HCT116 (cell line): ENCODE measurements around the gene FHOD3. TPM values are rescaled to one million over a fixed set of nuclear protein-coding genes. Genes with fewer than 3 reads are reported as not detected.

Source experiments
- ATAC-seq: fragments of 200-7000 bp; cut with Tn5 transposase; 2 replicates; pipeline ENCODE4 v1.9.1; 2020; ENCODE audit warnings: mild to moderate bottlenecking, moderate library complexity
- BruUV-seq: library from RNA; stranded (reverse); fragments of 400-500 nt; replicated peaks from 2 replicates; lab custom pipeline; 2021; lab: Mats Ljungman, UMichigan
- CTCF ChIA-PET: fragments of 300-600 bp; sonication (Branson Sonifier 250); formaldehyde crosslinking; loops from one replicate; lab custom pipeline; 2021; ENCODE audit warnings: antibody characterized with exemption; lab: Charles Lee
- POLR2A ChIA-PET: fragments of 300-600, 350-600 bp; sonication (Branson Sonifier 250); formaldehyde crosslinking; loops from one replicate; lab custom pipeline; 2021; ENCODE audit warnings: antibody characterized with exemption; lab: Charles Lee
- RAD21 ChIA-PET, 2 experiments: fragments of 300-600 bp; sonication (Branson Sonifier 250); formaldehyde crosslinking; loops; one replicate each; lab custom pipeline; 2023; ENCODE audit warnings: low total read pairs in 2 of 2; ENCODE audit not compliant: uncharacterized antibody in 2 of 2, unreplicated experiment in 2 of 2, low non-redundant PET in 1 of 2; lab: Charles Lee
- DNase-seq: peaks from one replicate; pipeline ENCODE4 v3.0.0-alpha.2; 2010; ENCODE audit warnings: low read depth, low spot score
- H2AFZ ChIP-seq: fragments of 200-600 bp; shearing (Covaris generic), sonication (generic); 2 replicates; pipeline ENCODE4 v1.6.1; 2017; ENCODE audit warnings: low read depth, mixed run types, mixed read lengths, antibody characterized with exemption, low read length; ENCODE audit not compliant: poor library complexity, severe bottlenecking
- H3K27ac ChIP-seq: 2 replicates; pipeline ENCODE4 v1.5.1; 2012; ENCODE audit warnings: low read depth, low read length
- H3K27me3 ChIP-seq: fragments of 200-600 bp; sonication (generic); 2 replicates; pipeline ENCODE4 v1.6.1; 2016; ENCODE audit warnings: mixed run types, low read length, mixed read lengths; ENCODE audit not compliant: insufficient read depth
- H3K36me3 ChIP-seq, 2 experiments: fragments of 200-500 bp in 1 of 2; fragments of 200-600 bp in 1 of 2; sonication (Bioruptor generic) in 1 of 2; sonication (generic) in 1 of 2; 2 replicates each; pipeline versions ENCODE4 v1.5.1 to v1.6.1; 2014 to 2016; ENCODE audit warnings: low read length in 2 of 2, inconsistent platforms in 1 of 2, mixed read lengths in 1 of 2, mixed run types in 1 of 2; ENCODE audit not compliant: insufficient read depth in 2 of 2, control insufficient read depth in 1 of 2
- H3K4me1 ChIP-seq, 2 experiments: fragments of 200-600 bp in 1 of 2; sonication (generic) in 1 of 2; 2 replicates each; pipeline versions ENCODE4 v1.5.1 to v1.6.1; 2012 to 2017; ENCODE audit warnings: low read length in 2 of 2, inconsistent platforms in 1 of 2, mild to moderate bottlenecking in 1 of 2, mixed read lengths in 1 of 2, mixed run types in 1 of 2, moderate library complexity in 1 of 2; ENCODE audit not compliant: insufficient read depth in 2 of 2, control insufficient read depth in 1 of 2
- H3K4me2 ChIP-seq: fragments of 200-600 bp; sonication (generic); 2 replicates; pipeline ENCODE4 v1.6.1; 2017; ENCODE audit warnings: mixed run types, low read length, mixed read lengths
- H3K4me3 ChIP-seq, 2 experiments: fragments of 200-600 bp in 1 of 2; sonication (generic) in 1 of 2; replicated peaks in 1 of 2; 2 replicates each; pipeline ENCODE4 v1.5.1; 2011 to 2016; ENCODE audit warnings: low read length in 2 of 2, control low read depth in 1 of 2, low read depth in 1 of 2, mild to moderate bottlenecking in 1 of 2, mixed read lengths in 1 of 2, mixed run types in 1 of 2
- H3K79me2 ChIP-seq: fragments of 200-600 bp; sonication (generic); 2 replicates; pipeline ENCODE4 v1.6.1; 2017; ENCODE audit warnings: mild to moderate bottlenecking, mixed run types, low read length, moderate library complexity, mixed read lengths; ENCODE audit not compliant: insufficient read depth
- H3K9ac ChIP-seq: fragments of 200-600 bp; sonication (generic); 2 replicates; pipeline ENCODE4 v1.6.1; 2016; ENCODE audit warnings: low read length, mixed read lengths
- H3K9me2 ChIP-seq: fragments of 200-600 bp; sonication (generic), shearing (Covaris generic); 2 replicates; pipeline ENCODE4 v1.6.1; 2017; ENCODE audit warnings: mixed run types, mild to moderate bottlenecking, moderate library complexity; ENCODE audit not compliant: insufficient read depth
- H3K9me3 ChIP-seq, 2 experiments: fragments of 200-500 bp in 1 of 2; fragments of 200-600 bp in 1 of 2; sonication (Bioruptor generic) in 1 of 2; sonication (generic) in 1 of 2; 2 replicates each; pipeline ENCODE4 v1.6.1; 2014 to 2017; ENCODE audit warnings: low read length in 2 of 2, mixed read lengths in 2 of 2, inconsistent platforms in 1 of 2, low read depth in 1 of 2, mild to moderate bottlenecking in 1 of 2, mixed run types in 1 of 2, moderate library complexity in 1 of 2; ENCODE audit not compliant: control insufficient read depth in 1 of 2, insufficient read depth in 1 of 2
- H4K20me1 ChIP-seq: fragments of 200-600 bp; sonication (generic), shearing (Covaris generic); 2 replicates; pipeline ENCODE4 v1.6.1; 2017; ENCODE audit warnings: mixed run types, mild to moderate bottlenecking, moderate library complexity; ENCODE audit not compliant: insufficient read depth
- CBX3 ChIP-seq: IDR thresholded peaks from 2 replicates; pipeline ENCODE4 v1.6.1; 2012; ENCODE audit warnings: low read depth
- CEBPB ChIP-seq: IDR thresholded peaks from 2 replicates; pipeline ENCODE4 v1.6.1; 2012; ENCODE audit warnings: low read depth
- CTCF ChIP-seq, 3 experiments: fragments of 200-600 bp in 1 of 3; sonication (generic) in 1 of 3; IDR thresholded peaks in 2 of 3; conservative IDR thresholded peaks in 1 of 3; 2 replicates each; pipeline ENCODE4 v1.5.1; 2012 to 2017; ENCODE audit warnings: low read depth in 2 of 3, low read length in 2 of 3, antibody characterized with exemption in 1 of 3, borderline replicate concordance in 1 of 3, control low read depth in 1 of 3, mild to moderate bottlenecking in 1 of 3, mixed read lengths in 1 of 3, mixed run types in 1 of 3, moderate library complexity in 1 of 3; ENCODE audit not compliant: insufficient read depth in 1 of 3
- ELF1 ChIP-seq: IDR thresholded peaks from 2 replicates; pipeline ENCODE4 v1.6.1; 2012; ENCODE audit warnings: low read depth, borderline replicate concordance
- EZH2 ChIP-seq: fragments of 200-600 bp; sonication (generic); IDR thresholded peaks from 2 replicates; pipeline ENCODE4 v1.6.1; 2017; ENCODE audit warnings: antibody characterized with exemption, mixed run types
- POLR2A ChIP-seq: IDR thresholded peaks from 2 replicates; pipeline ENCODE4 v1.7.0; 2011; ENCODE audit warnings: borderline replicate concordance; ENCODE audit not compliant: insufficient read depth, insufficient read length; ENCODE audit errors: extremely low read depth
- POLR2AphosphoS5 ChIP-seq: IDR thresholded peaks from 2 replicates; pipeline ENCODE4 v1.6.1; 2011; ENCODE audit warnings: mild to moderate bottlenecking, low read depth, low read length, moderate library complexity
- RAD21 ChIP-seq: IDR thresholded peaks from 2 replicates; pipeline ENCODE4 v1.6.1; 2012; ENCODE audit warnings: low read depth, mild to moderate bottlenecking
- REST ChIP-seq: IDR thresholded peaks from 2 replicates; pipeline ENCODE4 v1.6.1; 2012; ENCODE audit warnings: low read depth
- SIN3A ChIP-seq: IDR thresholded peaks from 2 replicates; pipeline ENCODE4 v1.6.1; 2012; ENCODE audit warnings: low read depth
- SP1 ChIP-seq: IDR thresholded peaks from 2 replicates; pipeline ENCODE4 v1.6.1; 2012; ENCODE audit warnings: low read depth
- SRF ChIP-seq: IDR thresholded peaks from 2 replicates; pipeline ENCODE4 v1.6.1; 2012; ENCODE audit warnings: low read depth
- TCF7L2 ChIP-seq: IDR thresholded peaks from 2 replicates; pipeline ENCODE4 v1.7.0; 2011; ENCODE audit warnings: borderline replicate concordance, inconsistent platforms; ENCODE audit not compliant: insufficient read depth, insufficient read length; ENCODE audit errors: extremely low read depth
- ZBTB33 ChIP-seq: IDR thresholded peaks from 2 replicates; pipeline ENCODE4 v1.6.1; 2011; ENCODE audit warnings: mild to moderate bottlenecking, low read length, moderate library complexity; ENCODE audit not compliant: insufficient replicate concordance; ENCODE audit errors: extremely low read depth
- ZNF274 ChIP-seq: fragments of 200-500 bp; sonication (Bioruptor generic); IDR thresholded peaks from 2 replicates; pipeline ENCODE4 v1.6.1; 2014; ENCODE audit warnings: mild to moderate bottlenecking, low read depth, low read length, inconsistent platforms
- intact Hi-C: fragments of 100-400 bp; cut with micrococcal nuclease; formaldehyde crosslinking; loops from 2 replicates; pipeline ENCODE4 v1.10.0; 2022
- total RNA-seq: library from RNA; stranded (reverse); gene quantifications from one replicate; pipeline ENCODE4 v1.2.1, GENCODE V29; 2021; ENCODE audit not compliant: unreplicated experiment

FHOD3 gene
- total RNA-seq, 1 experiment from 2014 or later = 4.0 TPM

- POLR2A ChIA-PET = no interaction called here
These were observed 188.3 kb downstream of the FHOD3 start for GRCh38 chr18:36485772-36486171.

More at GRCh38 chr18:36485772-36486171, 188.3 kb downstream of the FHOD3 start:
- ChIA-PET RAD21 (no interaction called here), CTCF (no interaction called here)
- Histone ChIP-seq H4K20me1 (no peaks in the 10 kb centered on the region), H3K9ac (no peak overlapping the region), H3K4me2 (no peak overlapping the region), H3K4me3 (no peak overlapping the region), H2AFZ (no peak overlapping the region), H3K4me1 (no peaks in the 10 kb centered on the region)
- no peak for TF ChIP-seq CBX3
- no peak for TF ChIP-seq RAD21
- no peak for TF ChIP-seq REST
- TF ChIP-seq ZBTB33 = no peak
- no peak for TF ChIP-seq SRF
- TF ChIP-seq ELF1 = no peak
- TF ChIP-seq TCF7L2 = no peak
- TF ChIP-seq CTCF (IDR thresholded peaks at IDR 0.05 in 2 of 3, conservative IDR thresholded peaks at IDR 0.05 in 1 of 3; ENCODE audit: borderline replicate concordance in 1 of 3, insufficient read depth in 1 of 3, low read depth in 2 of 3, low read length in 2 of 3) = no peak
- TF ChIP-seq EZH2 = no peak
- TF ChIP-seq POLR2A = no peak
- no peak for TF ChIP-seq SP1
- no peak for TF ChIP-seq ZNF274
- TF ChIP-seq SIN3A = no peak
- TF ChIP-seq POLR2AphosphoS5 = no peak
- TF ChIP-seq CEBPB = no peak
- TF ChIP-seq, all 23 proteins: peak for 0
- no peaks in the 10 kb centered on the region for H3K9me2 ChIP-seq
- ATAC-seq (no peak), DNase-seq (no peak)
- no TSS peak for BruUV-seq
- intact Hi-C loops = no loop called here
- no peak overlapping the region for H3K27ac ChIP-seq
- H3K27me3 ChIP-seq = 0 out of 2 replicates have a peak, but pooled peaks cover 6% of the 10 kb centered on the region
- H3K9me3 ChIP-seq = no peaks in the 10 kb centered on the region
- H3K79me2 ChIP-seq = no peaks in the 10 kb centered on the region
- no peaks in the 10 kb centered on the region for H3K36me3 ChIP-seq
